ENCODE data around the gene ALKBH1.
"Not testable (repeated sequence)": the region's sequence is repeated elsewhere in the genome, so short reads cannot be mapped to it uniquely, and the experiment has no call there.

Gene ALKBH1

GRCh38 chr14:77707724-77708408 lies at the start of gene ALKBH1, which contains the start of gene SLIRP:
Gene ALKBH1, minus strand, starts transcription at chr14:77708023. Its CDS starts 19 bp downstream, at chr14:77708004.
Gene SLIRP, plus strand, starts transcription at chr14:77708103. Its CDS starts 9 bp downstream, at chr14:77708112.
- peak; percentile 83 to 98 (median 89) for DNase-seq
- intact Hi-C loops (cut with DNase I): loop anchor here (5.0 kb wide), 3 partner anchors 54 to 251 kb away; partner anchors contain the start of genes AHSA1, SNW1, SPTLC2 and VIPAS39

DNA sequence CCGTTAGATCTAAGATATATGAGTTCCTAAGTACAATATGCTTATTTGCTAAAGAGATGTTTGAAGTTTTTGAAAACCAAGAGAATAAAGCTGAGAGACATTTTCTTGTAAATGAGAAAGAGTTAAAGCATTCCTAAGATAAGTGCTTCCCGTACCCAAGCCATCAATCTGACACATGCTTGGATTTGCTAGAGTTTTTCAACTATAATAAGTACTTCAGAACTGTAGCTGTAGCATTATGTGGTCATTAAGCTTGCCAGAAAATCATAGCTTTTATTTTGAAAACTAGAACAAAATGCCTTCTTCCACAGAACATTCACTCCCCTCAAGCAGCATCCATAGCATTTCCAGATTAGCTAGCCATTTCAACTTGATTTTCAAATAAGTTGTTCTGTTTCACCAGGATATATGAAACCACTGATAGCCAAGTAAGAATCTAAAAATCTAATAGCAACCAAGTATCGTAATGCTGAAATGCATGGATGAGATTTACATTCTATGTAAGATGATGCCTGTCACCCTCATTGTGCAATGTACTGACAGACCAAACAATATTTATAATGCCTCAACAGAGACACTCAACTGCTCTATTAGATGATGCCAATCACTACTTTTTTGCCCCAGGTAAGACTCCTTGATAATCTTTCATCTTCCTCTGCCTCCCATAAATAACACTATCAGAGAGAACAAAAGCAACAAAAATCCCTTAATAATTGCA lies 45.1 kb upstream of the ALKBH1 start:
- DNase-seq: no peak
- intact Hi-C loops (cut with DNase I): no loop called here

- intact Hi-C loops (cut with DNase I): no loop called here
- no peak for DNase-seq
Observed at GRCh38 chr14:77752266-77752665, 44.4 kb upstream of the ALKBH1 start.

- intact Hi-C loops (cut with DNase I); DNase-seq: not testable (repeated sequence)
Observed at GRCh38 chr14:77747425-77747824, 39.6 kb upstream of the ALKBH1 start.

GRCh38 chr14:77746064-77746702 lies 38.4 kb upstream of the ALKBH1 start:
- no peak for DNase-seq
- intact Hi-C loops (cut with DNase I): no loop called here

DNA sequence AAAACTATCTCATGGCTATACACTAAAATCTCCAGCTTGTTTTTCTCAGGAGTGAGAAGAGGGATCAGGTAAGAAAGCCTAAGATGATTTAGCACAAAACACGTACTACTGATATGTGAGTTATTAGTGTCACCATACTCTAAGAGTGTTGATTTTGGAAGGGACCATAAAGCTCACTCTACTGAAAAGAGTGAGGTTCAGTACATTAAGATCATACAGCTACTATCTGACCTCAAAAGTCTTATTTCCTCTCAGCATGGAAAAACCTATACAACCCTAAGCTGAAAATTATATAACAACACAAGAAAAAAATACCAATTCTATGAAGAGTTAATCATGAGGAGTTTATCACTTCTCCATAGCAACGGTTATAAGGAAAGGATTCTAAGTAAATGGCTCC lies 33.6 kb upstream of the ALKBH1 start:
- DNase-seq: no peak
- intact Hi-C loops (cut with DNase I): no loop called here

DNA sequence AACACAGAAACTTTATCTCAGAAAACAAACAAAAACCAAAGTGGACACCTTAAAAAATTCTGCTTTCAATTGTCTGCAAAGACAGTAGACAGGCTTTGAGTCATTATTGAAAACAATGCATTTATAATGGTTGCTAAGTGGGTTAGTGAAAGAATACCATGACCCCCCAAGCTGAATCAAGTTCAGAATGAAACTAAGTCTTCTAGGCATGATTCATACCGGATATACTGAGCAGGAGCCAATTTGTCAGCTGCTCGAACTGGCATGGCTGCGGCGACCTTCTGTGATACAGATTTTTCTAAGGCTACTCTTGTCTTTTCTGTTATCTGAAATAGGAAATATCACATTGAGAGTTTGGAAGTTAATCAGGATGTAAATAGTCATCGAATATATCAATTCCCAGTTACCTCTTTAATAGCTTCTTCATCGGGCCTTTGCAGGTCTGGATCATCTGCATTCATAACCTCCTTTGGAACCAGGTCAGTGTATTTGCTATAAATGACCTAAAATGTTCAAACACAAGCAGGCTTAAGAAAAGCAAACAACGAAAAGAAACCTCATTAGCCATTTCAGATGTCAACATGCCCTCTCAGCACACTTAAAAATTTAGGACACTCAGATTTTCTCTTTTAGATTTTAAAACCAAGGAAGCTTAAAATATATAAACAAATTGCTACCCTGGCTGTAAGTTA lies 30.9 kb upstream of the ALKBH1 start:
- no peak for DNase-seq
- intact Hi-C loops (cut with DNase I): no loop called here

DNA sequence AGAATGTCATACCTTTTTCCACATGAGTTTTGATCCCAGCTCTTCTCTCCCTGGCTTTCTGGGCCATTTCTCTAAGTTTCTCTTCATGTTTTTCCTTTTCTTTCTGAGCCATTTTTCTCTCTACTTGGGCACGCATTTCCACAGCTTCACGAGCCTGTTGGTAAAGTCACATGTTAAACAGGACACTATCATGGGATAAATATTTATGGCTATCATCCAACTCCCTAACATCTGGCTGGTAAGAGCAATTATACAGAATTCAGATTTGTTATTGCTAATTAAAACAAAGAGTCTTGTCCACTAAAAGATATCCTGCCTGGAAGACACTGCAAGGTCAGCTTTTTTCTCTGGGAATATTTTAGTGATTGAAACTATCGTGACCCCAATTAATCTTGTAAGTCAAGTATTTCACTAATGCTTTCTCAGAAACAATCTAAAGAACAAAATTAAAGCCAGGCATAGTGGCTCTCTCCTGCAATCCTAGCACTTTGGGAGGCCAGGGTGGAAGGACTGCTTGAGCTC lies 23.2 kb upstream of the ALKBH1 start:
- DNase-seq: no peak
- intact Hi-C loops (cut with DNase I): no loop called here

GRCh38 chr14:77722301-77722700 lies 14.5 kb upstream of the ALKBH1 start:
- intact Hi-C loops (cut with DNase I): no loop called here
- DNase-seq: no peak

GRCh38 chr14:77721437-77721836 lies 13.6 kb upstream of the ALKBH1 start:
- DNase-seq: no peak
- intact Hi-C loops (cut with DNase I): no loop called here

DNA sequence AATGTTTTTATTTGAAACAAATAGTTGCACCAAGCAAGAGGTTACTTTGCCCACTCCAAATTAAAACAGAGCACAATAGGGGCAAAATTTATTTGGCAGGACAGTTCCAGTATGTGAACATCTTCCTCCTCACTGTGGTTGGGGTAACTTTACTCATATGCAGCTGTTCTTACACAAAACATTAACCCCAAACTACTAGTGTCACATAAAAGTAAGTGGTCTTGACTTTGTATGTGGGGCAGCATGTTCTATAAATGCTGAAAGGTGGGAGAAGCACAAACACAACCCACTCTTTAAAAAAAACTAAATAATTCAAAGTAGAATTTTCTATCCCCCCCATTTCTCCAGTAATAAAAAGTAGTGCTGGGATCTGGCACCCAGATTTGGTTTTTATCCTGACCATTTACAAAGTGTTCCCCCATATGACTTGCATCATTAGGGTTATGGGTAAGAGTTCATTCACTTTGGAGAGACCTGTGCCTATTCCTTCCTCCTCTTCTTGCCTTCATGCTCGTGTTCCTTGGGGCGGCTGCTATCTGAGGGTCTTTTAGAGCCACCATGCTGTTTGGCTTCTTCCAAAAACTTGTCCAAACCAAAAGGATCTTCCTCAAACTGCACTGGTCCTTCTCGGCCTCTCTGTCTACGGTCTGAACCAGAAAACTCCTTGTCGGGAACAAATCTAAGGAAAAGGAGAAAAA lies 9.9 kb upstream of the ALKBH1 start:
- no peak for DNase-seq
- intact Hi-C loops (cut with DNase I): no loop called here

- no peak for DNase-seq
- intact Hi-C loops (cut with DNase I): no loop called here
Observed at GRCh38 chr14:77714926-77715325, 7.1 kb upstream of the ALKBH1 start.

DNA sequence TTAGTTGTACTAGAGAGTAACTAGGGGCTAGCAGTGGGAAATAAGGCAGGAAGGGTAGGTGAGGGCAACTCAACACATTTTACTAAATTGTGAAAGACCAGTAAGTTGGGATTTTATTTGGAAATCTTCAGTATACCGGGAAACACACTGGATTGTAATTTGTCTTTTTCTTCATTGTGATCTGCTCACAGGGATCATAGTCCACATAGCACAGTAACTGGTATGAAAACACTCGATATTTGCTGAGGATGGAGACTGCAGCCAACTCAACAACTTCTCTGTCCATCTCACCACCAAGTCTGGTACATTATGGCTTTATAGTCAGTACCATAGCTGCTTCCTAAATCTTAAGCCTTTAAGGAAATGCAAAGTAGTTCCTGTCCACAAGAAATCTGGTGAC lies 2.5 kb upstream of the ALKBH1 start:
- intact Hi-C loops (cut with DNase I): no loop called here
- no peak for DNase-seq

DNA sequence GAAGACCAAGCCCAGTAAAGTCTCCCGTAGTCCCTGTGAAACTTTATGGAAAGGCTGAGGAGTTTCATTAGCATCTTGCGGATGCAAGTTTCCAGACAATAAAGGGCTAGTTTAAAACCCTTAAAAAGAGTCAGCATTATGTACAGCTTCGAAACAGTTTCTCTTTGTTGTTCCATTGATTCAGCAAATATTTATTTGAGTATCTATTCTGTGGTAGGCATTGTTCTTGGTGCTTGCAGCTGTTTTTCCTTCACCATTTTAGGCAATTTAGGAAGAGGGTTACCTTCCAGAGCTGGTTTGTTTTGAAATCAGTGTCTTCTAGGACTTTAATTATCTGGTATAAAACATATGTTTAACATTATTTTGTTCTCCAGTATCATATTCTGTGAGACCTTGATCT lies 1.6 kb upstream of the ALKBH1 start:
- DNase-seq: no peak
- intact Hi-C loops (cut with DNase I): loop anchor here (5.0 kb wide), 3 partner anchors 53 to 252 kb away; partner anchors contain the start of genes AHSA1, SNW1, SPTLC2 and VIPAS39

DNA sequence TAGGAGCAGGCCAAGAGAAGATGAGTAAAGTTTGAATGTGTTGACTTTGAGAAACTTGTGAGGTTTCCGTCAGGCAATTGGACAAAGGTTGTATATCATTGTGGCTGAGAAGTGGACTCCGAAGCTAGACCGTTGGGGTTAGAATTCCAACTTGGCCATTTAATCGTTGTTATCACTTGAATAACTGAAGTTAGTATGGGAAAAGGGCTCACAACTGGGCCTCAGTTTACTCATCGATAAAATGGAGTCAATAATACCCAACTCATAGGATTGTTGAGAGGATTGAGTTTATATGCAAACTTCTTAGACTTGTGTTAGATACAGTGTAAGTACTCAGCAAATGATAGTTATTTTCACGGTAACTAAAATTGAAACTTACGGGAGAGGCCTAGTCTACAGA lies 926 bp upstream of the ALKBH1 start:
- intact Hi-C loops (cut with DNase I): loop anchor here (5.0 kb wide), 3 partner anchors 54 to 251 kb away; partner anchors contain the start of genes AHSA1, SNW1, SPTLC2 and VIPAS39

DNA sequence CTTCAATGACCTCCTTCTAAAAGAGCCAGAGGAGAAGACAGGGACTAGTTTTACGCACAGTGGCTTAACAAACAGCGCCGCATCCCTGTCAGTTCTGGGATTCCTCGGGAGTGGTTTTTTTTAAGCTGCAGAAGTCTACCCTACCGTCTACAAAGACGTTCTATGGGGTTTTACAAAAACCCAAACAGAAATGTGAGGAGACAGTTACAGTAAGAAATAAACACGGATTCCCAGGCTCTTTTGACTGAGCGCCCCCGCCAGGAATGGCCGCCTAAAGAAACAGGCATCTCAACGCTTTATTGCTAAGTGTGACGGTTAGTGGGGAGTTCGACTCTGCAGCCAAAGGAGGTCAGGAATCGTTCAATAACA lies 484 bp downstream of the ALKBH1 start:
- intact Hi-C loops (cut with DNase I): loop anchor here (5.0 kb wide), 3 partner anchors 55 to 250 kb away; partner anchors contain the start of genes AHSA1, SNW1, SPTLC2 and VIPAS39
- DNase-seq: peak in 7 of 10 donors; percentile 23 to 90 (median 58)

More for the DNA sequence above, 926 bp upstream of the ALKBH1 start:
- no peak for DNase-seq

- DNase-seq: peak in 1 of 10 donors; percentile 20
- intact Hi-C loops (cut with DNase I): no loop called here
Observed at GRCh38 chr14:77691259-77691658, 16.6 kb downstream of the ALKBH1 start.

DNA sequence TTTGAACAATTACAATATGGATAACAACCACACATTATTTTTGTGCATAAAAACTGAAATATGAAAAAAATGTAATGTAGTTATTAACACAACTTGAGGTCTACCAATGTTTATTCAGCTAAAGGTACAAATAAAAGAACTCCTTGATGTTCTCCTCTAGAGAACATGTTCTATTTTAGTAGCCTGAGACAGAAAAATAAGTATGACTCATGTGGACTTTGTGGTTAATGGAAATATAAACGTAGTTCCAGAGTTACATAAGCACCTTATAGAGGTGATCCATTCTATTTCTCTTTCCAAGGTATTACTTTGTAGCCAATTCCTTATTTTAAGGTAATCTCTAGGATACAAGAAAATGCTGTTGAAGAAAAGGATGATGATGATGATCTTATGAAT lies 25.7 kb downstream of the ALKBH1 start:
- intact Hi-C loops (cut with DNase I): no loop called here
- DNase-seq: no peak
